BE2C (cell line): ENCODE measurements around the gene NDFIP2.

Source experiments
- DNase-seq: peaks from one replicate; pipeline ENCODE4 v3.0.0-alpha.2; 2020
- H3K27me3 ChIP-seq: fragments of 250-450 bp; sonication (Bioruptor Pico); 2 replicates; pipeline ENCODE4 v1.5.1; 2020; ENCODE audit warnings: mild to moderate bottlenecking
- H3K36me3 ChIP-seq: fragments of 250-450 bp; sonication (Bioruptor Pico); 2 replicates; pipeline ENCODE4 v1.5.1; 2020; ENCODE audit warnings: mild to moderate bottlenecking
- H3K4me1 ChIP-seq: fragments of 250-450 bp; sonication (Bioruptor Pico); 2 replicates; pipeline ENCODE4 v1.5.1; 2020
- H3K4me3 ChIP-seq: 2 replicates; pipeline ENCODE4 v1.5.1; 2011; ENCODE audit warnings: low read depth, low read length
- H3K9me3 ChIP-seq: fragments of 250-450 bp; sonication (Bioruptor Pico); 2 replicates; pipeline ENCODE4 v1.5.1; 2020
- CTCF ChIP-seq: IDR thresholded peaks from 2 replicates; pipeline ENCODE4 v1.5.1; 2012; ENCODE audit warnings: mild to moderate bottlenecking, low read depth, low read length

NDFIP2 gene

GRCh38 chr13:79492313-79492798 lies 11.4 kb downstream of the NDFIP2 start:
- Histone ChIP-seq H3K27me3 (no peaks in the 10 kb centered on the region), H3K9me3 (no peaks in the 10 kb centered on the region), H3K36me3 (no peaks in the 10 kb centered on the region), H3K4me1 (peaks cover 3% of the 10 kb centered on the region; the same call in 1 of the 2 replicates), H3K4me3 (no peak overlapping the region)
- no peak for TF ChIP-seq CTCF
- DNase-seq: no peak

GRCh38 chr13:79492918-79493594 lies 12.1 kb downstream of the NDFIP2 start:
- DNase-seq: no peak
- TF ChIP-seq CTCF: no peak
- Histone ChIP-seq H3K9me3 (no peaks in the 10 kb centered on the region), H3K4me1 (peaks cover 3% of the 10 kb centered on the region; the same call in 1 of the 2 replicates), H3K36me3 (no peaks in the 10 kb centered on the region), H3K4me3 (no peak overlapping the region), H3K27me3 (no peaks in the 10 kb centered on the region)

GRCh38 chr13:79496188-79496587 lies 15.2 kb downstream of the NDFIP2 start:
- no peaks in the 10 kb centered on the region for H3K27me3 ChIP-seq
- TF ChIP-seq CTCF: no peak

GRCh38 chr13:79497064-79497463 lies 16.1 kb downstream of the NDFIP2 start:
- Histone ChIP-seq H3K4me3 (no peak overlapping the region), H3K36me3 (no peaks in the 10 kb centered on the region), H3K9me3 (no peaks in the 10 kb centered on the region), H3K27me3 (no peaks in the 10 kb centered on the region), H3K4me1 (no peaks in the 10 kb centered on the region; the same call in 1 of the 2 replicates)
- TF ChIP-seq CTCF: no peak
- no peak for DNase-seq

More at GRCh38 chr13:79496188-79496587, 15.2 kb downstream of the NDFIP2 start:
- Histone ChIP-seq H3K36me3 (no peaks in the 10 kb centered on the region), H3K4me1 (no peaks in the 10 kb centered on the region), H3K9me3 (no peaks in the 10 kb centered on the region), H3K4me3 (no peak overlapping the region)
- DNase-seq: no peak

- Histone ChIP-seq H3K4me3 (no peak overlapping the region), H3K36me3 (no peaks in the 10 kb centered on the region), H3K27me3 (no peaks in the 10 kb centered on the region), H3K4me1 (peaks cover 3% of the 10 kb centered on the region), H3K9me3 (no peaks in the 10 kb centered on the region)
- no peak for DNase-seq
- no peak for TF ChIP-seq CTCF
Observed at GRCh38 chr13:79497852-79498251, 16.9 kb downstream of the NDFIP2 start.

GRCh38 chr13:79500829-79501228 lies 19.9 kb downstream of the NDFIP2 start:
- Histone ChIP-seq H3K36me3 (no peaks in the 10 kb centered on the region), H3K4me1 (peaks cover 13% of the 10 kb centered on the region), H3K27me3 (no peaks in the 10 kb centered on the region), H3K4me3 (no peak overlapping the region), H3K9me3 (no peaks in the 10 kb centered on the region)
- DNase-seq: no peak
- no peak for TF ChIP-seq CTCF
